Right lobe of liver (tissue), 4 donors: ENCODE measurements around the gene NCKAP5.

Experiments used
- POLR2A ChIP-seq: fragments of 450-650 bp; IDR thresholded peaks from one replicate; pipeline ENCODE4 v1.6.1; 2017; ENCODE audit warnings: antibody characterized with exemption, mild to moderate bottlenecking
- TF ChIP-seq, protein P1 (sequence below), 4 donors: fragments of 200-600 bp in 3 of 4; fragments of 450-650 bp in 1 of 4; IDR thresholded peaks; one replicate each; pipeline versions ENCODE4 v1.5.1 to v1.8.0; 2016 to 2022; ENCODE audit warnings: antibody characterized with exemption in 4 of 4, mild to moderate bottlenecking in 2 of 4
- donor health status: DM: no; HTN: no; CAD: no.
- donor health status: DM: no; HTN: no; CAD: no.
- donor health status: DM: no; HTN: yes; CAD: no.

DNA sequence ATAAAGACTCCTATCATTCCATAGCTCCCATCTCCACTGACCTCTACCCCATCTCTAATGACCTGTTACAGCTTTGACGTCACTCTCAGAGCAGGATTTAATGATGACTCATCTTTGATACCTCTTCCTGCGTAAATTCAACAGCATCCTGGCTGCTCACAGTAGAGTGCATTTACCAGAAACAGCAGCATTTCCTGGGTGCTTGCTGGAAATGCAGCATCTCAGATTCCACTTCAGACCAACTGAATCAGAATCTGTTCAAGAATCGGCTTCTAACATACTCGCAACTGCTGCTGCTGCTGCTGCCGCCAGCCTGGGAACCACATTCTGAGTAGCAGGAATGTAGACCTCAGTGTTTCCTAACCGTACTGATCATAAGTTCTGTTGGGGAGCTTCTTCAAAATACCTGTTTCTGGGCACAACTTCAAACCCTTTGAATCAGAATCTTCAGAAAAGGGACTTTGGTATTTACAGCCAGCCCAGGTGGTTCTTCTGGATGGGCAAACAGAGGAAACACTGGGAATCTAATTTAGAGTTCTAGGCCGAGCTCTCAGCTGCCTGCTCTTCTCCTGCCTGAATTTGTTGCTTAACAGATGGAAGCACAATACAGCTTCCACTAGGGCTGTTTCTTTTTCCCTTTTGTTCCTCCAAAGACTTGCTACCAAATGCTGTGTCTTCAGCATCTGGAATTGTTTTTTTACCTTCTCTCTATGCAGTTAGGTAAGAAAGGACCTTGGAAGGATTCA is 241.4 kb downstream of the NCKAP5 start:
- TF ChIP-seq, protein P1, sequence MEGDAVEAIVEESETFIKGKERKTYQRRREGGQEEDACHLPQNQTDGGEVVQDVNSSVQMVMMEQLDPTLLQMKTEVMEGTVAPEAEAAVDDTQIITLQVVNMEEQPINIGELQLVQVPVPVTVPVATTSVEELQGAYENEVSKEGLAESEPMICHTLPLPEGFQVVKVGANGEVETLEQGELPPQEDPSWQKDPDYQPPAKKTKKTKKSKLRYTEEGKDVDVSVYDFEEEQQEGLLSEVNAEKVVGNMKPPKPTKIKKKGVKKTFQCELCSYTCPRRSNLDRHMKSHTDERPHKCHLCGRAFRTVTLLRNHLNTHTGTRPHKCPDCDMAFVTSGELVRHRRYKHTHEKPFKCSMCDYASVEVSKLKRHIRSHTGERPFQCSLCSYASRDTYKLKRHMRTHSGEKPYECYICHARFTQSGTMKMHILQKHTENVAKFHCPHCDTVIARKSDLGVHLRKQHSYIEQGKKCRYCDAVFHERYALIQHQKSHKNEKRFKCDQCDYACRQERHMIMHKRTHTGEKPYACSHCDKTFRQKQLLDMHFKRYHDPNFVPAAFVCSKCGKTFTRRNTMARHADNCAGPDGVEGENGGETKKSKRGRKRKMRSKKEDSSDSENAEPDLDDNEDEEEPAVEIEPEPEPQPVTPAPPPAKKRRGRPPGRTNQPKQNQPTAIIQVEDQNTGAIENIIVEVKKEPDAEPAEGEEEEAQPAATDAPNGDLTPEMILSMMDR (IDR thresholded peaks at IDR 0.05): no peak
- TF ChIP-seq POLR2A: no peak
